ENCODE data around the gene SCUBE1. TPM values are rescaled to one million over a fixed set of nuclear protein-coding genes. Genes with fewer than 3 reads are reported as not detected.
"Not testable (repeated sequence)": the region's sequence is repeated elsewhere in the genome, so short reads cannot be mapped to it uniquely, and the experiment has no call there.

Gene SCUBE1
- total RNA-seq, 1 donor from 2014 or later, result 2.9 TPM

DNA sequence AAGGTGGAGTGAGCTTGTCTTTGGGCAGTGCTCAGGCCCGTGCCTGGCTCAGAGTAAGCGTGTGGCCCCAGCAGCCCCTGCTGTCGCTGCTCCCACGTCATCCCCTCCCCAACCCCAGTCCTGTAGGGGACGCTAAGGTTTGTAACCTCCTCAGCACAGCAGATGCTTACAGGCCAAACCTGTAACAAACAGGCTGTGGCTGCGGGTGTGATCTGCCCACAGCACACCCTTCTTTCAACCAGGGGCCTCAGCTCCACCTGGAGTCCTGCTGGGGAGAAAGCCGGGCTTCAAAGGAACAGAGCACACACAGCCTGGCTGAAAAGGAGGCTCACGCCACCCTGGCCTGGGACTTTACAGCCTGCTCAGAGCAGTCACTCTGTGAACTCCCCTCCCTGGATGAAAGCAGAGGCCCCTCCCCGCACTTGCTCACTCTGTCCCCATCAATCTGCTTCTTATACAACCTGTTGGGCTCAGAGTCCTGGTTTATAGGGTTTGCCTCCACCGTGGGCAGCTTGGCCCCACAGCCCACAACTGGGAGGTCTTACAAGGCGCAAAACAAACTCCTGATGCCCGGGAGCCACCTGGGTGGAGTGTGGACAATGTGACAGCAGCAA lies 54.3 kb downstream of the SCUBE1 start:
- ATAC-seq, result no peak

GRCh38 chr22:43288378-43288777 lies 54.8 kb downstream of the SCUBE1 start:
- no peak for ATAC-seq
- no peak for DNase-seq (ENCODE audit: low spot score)

More for the DNA sequence above, 54.3 kb downstream of the SCUBE1 start:
- DNase-seq (ENCODE audit: low spot score), result no peak

GRCh38 chr22:43287441-43287840 lies 55.7 kb downstream of the SCUBE1 start:
- no peak for ATAC-seq
- DNase-seq (ENCODE audit: low spot score), result no peak

DNA sequence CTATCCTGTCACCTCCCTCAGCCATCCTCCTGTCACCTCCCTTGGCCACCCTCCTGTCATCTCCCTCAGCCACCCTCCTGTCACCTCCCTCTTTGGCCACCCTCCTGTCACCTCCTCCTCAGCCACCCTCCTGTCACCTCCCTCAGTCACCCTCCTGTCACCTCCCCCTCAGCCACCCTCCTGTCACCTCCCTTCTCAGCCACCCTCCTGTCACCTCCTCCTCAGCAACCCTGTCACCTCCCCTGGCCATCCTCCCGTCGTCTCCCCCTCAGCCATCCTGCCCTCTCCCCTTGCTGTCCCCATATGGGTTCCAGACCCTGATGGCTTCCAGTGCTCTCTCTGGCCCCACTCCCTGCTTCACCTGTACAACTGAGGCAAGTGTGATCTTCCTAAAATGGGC lies 61.8 kb downstream of the SCUBE1 start:
- ATAC-seq (no peak), DNase-seq (ENCODE audit: low spot score) (no peak)

DNA sequence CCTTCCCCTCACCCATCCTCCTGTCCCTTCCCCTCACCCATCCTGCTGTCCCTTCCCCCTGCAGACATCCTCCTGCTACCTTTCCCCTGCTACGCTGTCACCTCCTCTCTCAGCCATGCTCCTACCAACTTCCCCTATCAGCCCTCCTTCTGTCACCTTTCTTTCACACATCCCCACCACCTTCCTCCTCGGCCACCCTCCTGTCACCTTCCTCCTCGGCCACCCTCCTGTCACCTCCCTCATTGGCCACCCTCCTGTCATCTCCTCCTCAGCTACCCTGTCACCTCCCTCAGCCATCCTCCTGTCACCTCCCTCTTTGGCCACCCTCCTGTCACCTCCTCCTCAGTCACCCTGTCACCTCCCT lies 62.7 kb downstream of the SCUBE1 start:
- ATAC-seq; DNase-seq (ENCODE audit: low spot score): not testable (repeated sequence)

- DNase-seq (ENCODE audit: low spot score), result no peak
- ATAC-seq, result no peak
Measured at GRCh38 chr22:43279867-43280522, 63.2 kb downstream of the SCUBE1 start.

DNA sequence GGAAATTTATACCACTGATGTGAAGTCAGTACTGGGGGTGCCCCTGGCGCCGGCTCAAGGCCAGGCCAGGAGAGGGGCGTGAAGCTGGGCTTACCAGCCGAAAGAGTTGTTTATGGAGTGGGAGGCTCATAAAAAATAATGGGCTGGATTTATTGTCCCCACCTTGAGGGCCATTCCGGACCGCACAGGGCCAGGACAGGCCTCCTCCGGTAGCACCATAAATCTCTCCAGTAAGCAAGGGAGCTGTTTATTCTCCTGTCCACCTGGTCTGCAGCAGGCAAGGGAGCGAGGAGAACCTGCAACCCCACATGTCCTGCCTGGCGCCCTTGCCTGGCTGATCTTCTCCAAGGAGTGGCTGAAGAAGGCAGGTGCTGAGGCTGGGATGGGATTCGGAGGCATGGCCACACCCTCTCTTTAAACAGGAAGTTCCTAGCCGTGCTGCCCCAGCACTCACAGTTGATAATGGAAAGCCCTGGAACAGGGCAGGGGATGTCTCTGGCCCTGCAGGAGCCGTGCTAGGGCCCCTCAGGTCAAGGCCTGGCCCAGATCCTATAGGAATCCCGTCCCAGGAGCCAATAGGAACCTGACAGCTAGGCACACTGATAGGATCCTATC lies 65.1 kb downstream of the SCUBE1 start:
- DNase-seq (ENCODE audit: low spot score) (no peak), ATAC-seq (no peak)

DNA sequence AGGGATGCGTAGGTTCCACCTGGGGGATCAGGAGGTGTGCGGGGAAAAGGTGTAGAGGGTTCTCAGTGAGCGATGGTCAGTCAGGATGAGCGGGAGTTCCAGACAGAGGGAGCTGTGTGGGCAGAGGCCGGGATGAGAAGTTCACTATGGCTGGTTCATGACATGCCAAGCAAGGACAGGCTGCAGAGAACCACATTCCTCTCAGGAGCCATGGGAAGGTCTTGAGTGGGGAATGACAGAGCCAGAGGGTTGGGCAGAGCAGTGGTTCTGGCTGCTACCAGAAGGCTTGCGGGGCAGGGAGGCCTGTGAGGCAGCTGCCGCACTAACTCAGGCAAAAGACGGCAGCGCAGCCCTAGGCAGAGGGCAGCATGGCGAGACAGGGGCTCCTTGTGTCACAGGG lies 66.1 kb downstream of the SCUBE1 start:
- ATAC-seq, result no peak
- no peak for DNase-seq (ENCODE audit: low spot score)

DNA sequence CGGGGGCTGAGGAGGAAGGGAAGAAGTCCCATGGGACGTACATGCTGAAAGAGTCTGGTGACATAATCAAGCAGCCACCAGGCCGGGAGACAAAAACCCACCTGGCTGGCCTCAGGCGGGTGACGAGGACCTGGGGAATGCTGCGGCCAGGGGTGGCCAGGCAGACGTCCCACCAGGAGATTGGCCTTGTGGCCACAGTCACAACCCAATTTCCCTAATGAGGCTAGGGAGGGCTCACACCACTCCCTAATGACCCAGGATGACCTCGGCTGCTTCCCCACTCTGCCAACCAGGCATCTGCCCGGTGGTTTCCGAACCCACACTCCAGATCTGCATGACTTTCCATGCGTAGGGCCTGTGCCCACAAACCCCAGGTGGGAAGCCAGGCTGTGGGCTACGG lies 66.9 kb downstream of the SCUBE1 start:
- no peak for DNase-seq (ENCODE audit: low spot score)
- no peak for ATAC-seq

GRCh38 chr22:43275545-43276317 lies 67.4 kb downstream of the SCUBE1 start:
- DNase-seq (ENCODE audit: low spot score) (no peak), ATAC-seq (no peak)

GRCh38 chr22:43274595-43275240 lies 68.5 kb downstream of the SCUBE1 start:
- DNase-seq (ENCODE audit: low spot score), result no peak
- no peak for ATAC-seq

- peak; percentile 60 for DNase-seq (ENCODE audit: low spot score)
- ATAC-seq, result peak; percentile 80
Measured at GRCh38 chr22:43273902-43274484, 69.2 kb downstream of the SCUBE1 start.

- DNase-seq (ENCODE audit: low spot score), result peak; percentile 68
- peak; percentile 68 for ATAC-seq
Measured at GRCh38 chr22:43272869-43273318, 70.3 kb downstream of the SCUBE1 start.

DNA sequence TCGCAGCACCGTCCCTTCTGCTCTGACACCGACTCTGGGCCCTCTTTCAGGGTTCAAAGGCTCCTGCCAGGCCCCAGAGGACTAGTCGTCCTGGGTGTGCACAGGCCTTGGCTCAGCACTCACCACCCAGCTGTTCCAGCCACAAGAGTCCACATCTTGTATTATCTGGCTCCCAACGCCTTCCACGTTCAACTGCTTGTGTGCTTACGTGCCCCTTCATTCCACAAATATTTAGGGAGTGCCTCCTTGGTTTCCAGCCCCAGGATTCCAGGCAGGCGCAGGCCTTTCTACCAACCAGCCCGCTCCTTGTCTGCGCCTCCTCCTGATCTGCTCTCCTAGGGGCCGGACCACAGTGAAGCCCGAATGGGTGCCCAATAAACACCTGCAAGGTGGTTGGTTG lies 70.9 kb downstream of the SCUBE1 start:
- peak; percentile 9 for ATAC-seq
- no peak for DNase-seq (ENCODE audit: low spot score)

- DNase-seq (ENCODE audit: low spot score), result no peak
- ATAC-seq, result no peak
Measured at GRCh38 chr22:43270949-43271348, 72.2 kb downstream of the SCUBE1 start.

DNA sequence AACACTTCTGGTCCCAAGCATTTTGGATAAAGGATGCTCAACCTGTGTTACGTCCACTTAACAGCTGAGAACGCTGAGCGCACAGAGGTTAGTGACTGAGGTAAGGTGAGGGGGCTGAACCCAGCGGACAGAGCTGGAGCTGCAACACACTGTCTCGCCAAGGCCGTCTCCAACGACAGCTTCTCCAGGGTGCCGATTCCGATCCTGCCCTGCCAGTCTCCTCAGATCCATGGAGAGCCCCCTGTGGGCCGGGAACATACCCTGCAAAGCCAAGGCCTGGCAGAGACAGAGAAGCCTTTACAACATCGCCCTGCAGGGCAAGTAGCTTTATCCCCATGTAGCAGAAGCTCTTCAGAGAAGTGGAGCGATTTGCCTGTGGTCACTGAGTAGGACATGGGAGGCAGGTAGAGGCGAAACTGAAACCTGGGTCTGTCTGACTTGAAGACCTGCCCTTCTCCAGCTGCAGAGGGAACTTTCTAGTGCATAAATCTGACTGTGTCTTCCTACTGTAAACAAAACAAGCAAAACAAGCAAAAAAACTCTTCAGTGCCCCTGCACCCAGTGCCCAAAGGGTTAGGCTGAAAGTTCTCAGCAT lies 72.8 kb downstream of the SCUBE1 start:
- no peak for DNase-seq (ENCODE audit: low spot score)
- no peak for ATAC-seq

GRCh38 chr22:43269646-43270045 lies 73.5 kb downstream of the SCUBE1 start:
- no peak for DNase-seq (ENCODE audit: low spot score)
- ATAC-seq, result no peak

DNA sequence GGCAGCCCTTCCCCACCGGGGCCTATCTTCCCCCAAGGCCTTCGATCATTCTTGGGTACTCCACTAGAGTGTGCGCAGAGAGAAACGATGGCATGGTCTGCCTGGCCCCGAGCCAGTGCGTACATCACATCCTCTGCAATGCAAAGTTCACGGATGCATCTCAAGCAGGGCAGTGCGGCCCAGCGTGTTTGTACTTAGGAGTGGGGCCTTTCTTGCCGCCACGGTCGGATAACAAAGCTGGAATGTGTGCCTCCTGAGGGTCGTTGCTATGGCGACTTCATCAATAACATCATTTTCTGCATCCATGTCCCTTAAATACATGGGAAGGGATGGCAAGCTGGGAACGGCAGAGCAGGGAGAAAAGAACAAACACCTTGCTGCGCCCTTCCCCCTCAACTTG lies 73.9 kb downstream of the SCUBE1 start:
- no peak for ATAC-seq
- DNase-seq (ENCODE audit: low spot score), result no peak

DNA sequence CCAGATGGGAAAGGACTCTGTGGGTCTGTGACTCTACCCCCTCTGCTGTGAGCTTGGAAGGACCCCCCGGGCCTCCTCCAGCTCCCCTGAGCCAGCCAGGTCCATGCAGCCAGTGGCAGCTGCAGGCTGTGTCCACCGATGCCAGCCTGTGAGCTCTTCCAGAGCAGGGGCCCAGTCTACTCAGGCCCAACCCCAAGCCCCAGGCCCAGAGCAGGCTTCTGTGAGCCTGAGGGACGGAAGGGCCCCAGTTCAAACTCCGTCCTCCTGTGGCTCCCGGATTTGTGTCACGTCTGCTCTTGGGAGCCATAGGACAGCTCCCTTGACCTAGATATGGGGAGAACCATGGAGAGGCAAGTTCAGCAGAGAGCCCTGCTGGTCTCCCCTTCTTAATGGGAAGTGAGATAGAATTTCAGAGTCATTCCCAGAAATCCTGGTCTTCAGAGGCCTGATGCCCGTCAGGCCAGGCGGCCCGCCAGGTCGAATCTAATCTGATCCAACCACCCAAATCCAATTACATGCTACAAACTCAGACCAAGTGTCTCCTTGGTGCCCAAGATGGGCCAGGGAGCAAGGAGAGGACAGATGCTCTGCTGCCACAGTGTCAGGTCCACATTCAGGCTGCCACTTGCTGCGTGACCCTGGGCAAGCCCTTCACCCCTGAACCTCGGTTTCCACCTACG lies 75.1 kb downstream of the SCUBE1 start:
- no peak for DNase-seq (ENCODE audit: low spot score)
- ATAC-seq, result no peak
